ENCODE measurements around the gene CACNB1.

- TF ChIP-seq POLR2A (IDR thresholded peaks at IDR 0.05) (no peak), CTCF (IDR thresholded peaks at IDR 0.05) (peak in 6 of 7 experiments; percentile 22 to 58 (median 32))
These were observed 38.3 kb upstream of the CACNB1 start for GRCh38 chr17:39235555-39236449.
